SK-N-MC (cell line): ENCODE results near the gene SKP1.

ENCODE experiments used
- EZH2 ChIP-seq: fragments of 200-600 bp; sonication (generic); IDR thresholded peaks from one replicate; pipeline ENCODE4 v1.6.1; 2017; ENCODE audit warnings: antibody characterized with exemption
- POLR2AphosphoS5 ChIP-seq: IDR thresholded peaks from 2 replicates; pipeline ENCODE4 v1.6.1; 2012; ENCODE audit warnings: mild to moderate bottlenecking, low read depth, low read length, borderline replicate concordance

GRCh38 chr5:134224888-134225779, 48.4 kb upstream of the SKP1 start:
- TF ChIP-seq EZH2 (no peak), POLR2AphosphoS5 (no peak; the same call in 1 of the 2 replicates)
